HG03575 (cell line): ENCODE results near the gene GARIN3.
A peak's percentile ranks its signal among the peaks of the same experiment; 100 is the strongest.

Experiments used
- ATAC-seq: cut with Tn5 transposase; IDR thresholded peaks from one replicate; pipeline ENCODE4 v1.9.1; 2021; ENCODE audit not compliant: unreplicated experiment, insufficient number of reproducible peaks, low FRiP score; ENCODE audit errors: extremely low read depth

Gene GARIN3

DNA sequence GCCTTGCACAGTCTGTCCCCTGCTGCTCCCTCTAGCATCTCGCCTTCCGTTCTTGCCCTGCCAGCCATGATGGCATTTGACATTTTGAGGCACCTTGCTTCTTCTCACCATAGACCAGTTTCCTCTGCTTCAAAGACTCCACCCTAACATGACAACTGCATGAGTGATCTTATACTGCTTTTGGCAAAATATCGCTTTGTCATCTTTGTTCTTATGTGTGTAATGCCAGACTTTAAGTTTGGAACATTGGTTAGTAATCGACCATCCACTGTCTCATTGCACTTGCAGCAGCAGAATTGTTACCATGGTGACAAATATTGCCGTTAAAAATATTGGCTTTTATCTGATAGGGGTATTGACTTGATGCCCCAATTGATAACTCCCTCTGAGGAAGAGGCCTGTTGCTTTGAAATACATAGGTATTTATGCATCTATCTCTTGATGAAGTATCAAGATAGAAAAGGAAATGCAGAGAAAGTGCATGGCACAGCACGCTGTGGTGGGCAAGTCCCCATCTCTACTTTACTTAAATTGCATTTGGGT, 6.8 kb downstream of the GARIN3 start:
- ATAC-seq: no peak

- no peak for ATAC-seq
These were observed 8.7 kb downstream of the GARIN3 start for GRCh38 chr5:157157293-157157891.

DNA sequence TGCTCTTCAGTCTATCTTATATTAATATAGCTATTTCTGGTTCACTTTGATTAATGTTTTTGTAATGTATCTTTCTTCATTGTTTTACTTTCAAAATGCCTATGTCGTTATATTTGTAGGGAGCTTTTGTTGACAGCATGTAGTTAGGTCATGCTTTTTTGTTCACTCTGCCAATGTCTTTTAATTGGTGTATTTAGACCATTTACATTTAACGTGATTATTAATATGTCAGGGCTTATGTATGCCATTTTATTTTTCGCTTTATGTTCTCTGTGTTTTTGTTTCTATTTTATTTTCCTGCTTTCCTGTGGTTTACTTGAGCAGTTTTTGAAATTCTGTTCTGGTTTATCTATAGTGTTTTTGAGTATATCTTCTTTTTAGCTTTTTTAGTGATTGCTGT, 10.8 kb downstream of the GARIN3 start:
- no peak for ATAC-seq

DNA sequence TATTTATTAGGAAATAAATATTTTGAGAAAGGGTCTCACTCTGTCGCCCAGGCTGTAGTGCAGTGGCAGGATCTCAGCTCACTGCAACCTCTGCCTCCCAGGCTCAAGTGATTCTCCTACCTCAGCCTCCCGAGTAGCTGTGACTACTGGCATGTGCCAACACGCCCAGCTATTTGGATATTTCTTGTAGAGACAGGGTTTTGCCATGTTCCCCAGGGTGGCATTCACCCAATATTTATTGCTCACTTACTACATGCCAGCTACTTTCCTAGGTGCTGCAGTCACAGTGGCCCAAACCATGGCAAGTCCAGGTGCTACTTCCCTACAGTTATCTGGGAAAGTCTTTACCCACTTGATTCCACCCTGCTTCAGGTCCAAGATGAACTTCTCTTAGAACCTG, 15.1 kb downstream of the GARIN3 start:
- ATAC-seq: no peak

DNA sequence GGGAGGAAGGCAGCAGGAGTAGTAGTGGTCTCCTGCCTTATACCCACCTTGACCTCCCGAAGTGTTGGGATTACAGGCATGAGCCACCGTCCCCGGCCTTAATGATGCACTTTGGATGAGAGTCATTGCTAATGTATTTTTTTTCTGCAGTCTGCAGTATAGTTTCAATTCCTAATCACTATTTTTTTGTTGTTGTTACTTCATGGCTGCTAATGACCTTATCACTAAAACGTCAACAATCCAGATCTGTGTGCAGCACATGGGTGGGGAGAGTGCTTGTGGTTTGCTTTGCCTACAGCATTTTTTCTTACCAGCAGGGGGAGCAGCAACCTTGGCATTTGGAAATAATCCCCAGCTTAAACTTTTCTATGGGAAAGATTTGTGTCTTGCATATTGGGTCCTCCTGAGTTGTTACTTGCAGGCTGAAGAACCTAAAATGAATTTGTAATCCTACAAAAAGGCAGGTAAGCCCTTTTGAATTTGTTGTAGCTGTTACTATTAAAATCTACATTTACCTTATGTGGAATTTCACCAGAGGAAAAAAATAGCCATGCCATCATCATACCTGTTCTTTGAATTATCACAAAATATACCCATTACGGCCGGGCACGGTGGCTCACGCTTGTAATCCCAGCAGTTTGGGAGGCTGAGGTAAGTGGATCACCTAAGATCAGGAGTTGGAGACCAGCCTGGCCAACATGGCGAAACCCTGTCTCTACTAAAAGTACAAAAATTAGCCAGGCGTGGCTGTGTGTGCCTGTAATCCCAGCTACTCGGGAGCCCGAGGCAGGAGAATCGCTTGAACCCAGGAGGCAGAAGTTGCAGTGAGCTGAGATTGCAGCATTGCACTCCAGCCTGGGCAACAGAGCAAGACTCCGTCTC, 17.1 kb downstream of the GARIN3 start:
- ATAC-seq: peak; percentile 42

GRCh38 chr5:157143127-157143971, 22.7 kb downstream of the GARIN3 start:
- peak; percentile 24 for ATAC-seq

GRCh38 chr5:157142317-157143126, 23.5 kb downstream of the GARIN3 start, which contains the start of gene MED7:
Gene MED7, minus strand, starts transcription at chr5:157142865. Its CDS starts 3,434 bp downstream, at chr5:157139431.
- ATAC-seq: peak; percentile 99

- no peak for ATAC-seq
These were observed 28.4 kb downstream of the GARIN3 start for GRCh38 chr5:157137691-157138090.

DNA sequence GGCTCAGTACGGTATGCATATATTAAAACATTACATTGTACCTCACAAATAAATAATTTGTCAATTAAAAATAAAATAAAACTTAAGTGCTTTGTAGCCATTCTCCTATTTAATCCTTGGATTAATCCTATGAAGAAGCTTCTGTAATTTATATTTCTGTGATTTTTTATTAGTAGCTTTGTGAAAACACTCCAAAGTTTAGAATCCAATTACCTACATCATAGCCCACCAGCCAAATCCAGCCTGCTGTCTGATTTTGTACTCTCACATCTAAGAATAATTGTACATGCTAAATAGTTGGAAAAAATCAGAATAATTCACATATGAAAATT, 33.8 kb downstream of the GARIN3 start:
- no peak for ATAC-seq

- no peak for ATAC-seq
These were observed 35.1 kb downstream of the GARIN3 start for GRCh38 chr5:157130925-157131324.

GRCh38 chr5:157121709-157122108, 44.4 kb downstream of the GARIN3 start:
- ATAC-seq: no peak

DNA sequence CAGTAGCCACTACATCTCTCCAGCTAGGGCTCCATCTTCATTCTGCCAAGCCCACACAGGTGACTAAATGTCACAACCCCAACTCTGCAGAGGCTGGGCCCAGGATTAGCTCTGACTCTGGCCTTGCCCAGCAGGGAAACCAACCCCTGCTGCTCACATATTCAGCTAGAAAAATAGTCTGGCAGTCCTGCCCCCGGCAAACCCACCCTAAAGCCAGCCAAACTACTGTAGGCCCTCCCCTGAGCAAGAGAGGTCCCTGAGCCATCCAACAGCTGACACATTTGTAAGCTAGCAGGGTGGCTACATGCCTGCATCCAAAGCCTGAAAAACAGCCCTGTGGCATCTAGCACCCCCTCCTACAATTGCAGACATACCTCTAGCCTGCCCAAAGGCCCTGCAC, 46.0 kb downstream of the GARIN3 start:
- no peak for ATAC-seq

DNA sequence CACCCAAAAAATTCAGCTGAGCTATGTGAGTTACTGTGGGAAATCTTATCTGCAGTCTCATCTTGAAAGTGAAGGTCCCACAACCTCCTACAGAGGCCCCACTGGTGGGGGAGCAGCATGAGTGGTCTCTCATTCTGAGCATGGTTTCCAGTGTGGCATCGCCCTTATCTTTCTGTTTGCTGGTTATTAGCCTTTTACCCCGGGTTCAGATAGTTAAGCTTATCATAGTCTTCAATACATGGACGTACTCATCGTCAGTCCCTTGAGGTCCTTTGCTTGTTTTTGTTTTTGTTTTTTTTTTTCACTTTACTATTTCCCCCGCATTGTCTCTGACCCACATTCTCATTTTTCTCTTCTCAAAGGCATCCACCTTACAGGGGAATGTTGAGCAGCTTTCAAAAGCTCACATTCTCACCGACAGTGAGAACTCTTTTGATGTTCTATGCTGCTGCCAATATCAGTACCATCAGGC, 49.5 kb downstream of the GARIN3 start:
- ATAC-seq: peak; percentile 58

GRCh38 chr5:157115502-157115901, 50.6 kb downstream of the GARIN3 start:
- no peak for ATAC-seq

DNA sequence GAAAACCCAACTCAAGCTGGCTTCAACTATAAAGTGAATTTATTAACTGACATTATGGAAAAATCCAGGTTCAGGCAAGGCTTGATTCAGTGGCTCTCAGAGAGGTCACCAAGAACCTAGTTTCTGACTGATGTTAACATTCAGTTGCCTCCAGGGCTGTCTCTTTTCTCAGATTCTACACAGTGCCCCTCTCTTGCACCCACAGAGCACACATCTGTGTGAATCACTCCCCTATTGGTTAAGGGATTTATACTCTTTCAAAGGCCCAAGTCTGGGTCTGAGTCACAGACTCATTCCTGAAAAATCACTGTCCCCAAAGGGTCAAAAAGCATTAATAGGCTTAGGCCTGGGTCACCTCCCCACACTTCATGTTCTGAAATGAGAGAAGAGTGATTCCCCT, 51.1 kb downstream of the GARIN3 start:
- no peak for ATAC-seq

- ATAC-seq: no peak
These were observed 53.1 kb downstream of the GARIN3 start for GRCh38 chr5:157113002-157113401.
